WERI-Rb-1 (cell line): Measurements from ENCODE around the gene ITSN1.

Source experiments
- DNase-seq: peaks from one replicate; pipeline ENCODE4 v3.0.0-alpha.2; 2020
- H3K27ac ChIP-seq: fragments of 250-450 bp; sonication (Bioruptor Pico); 2 replicates; pipeline ENCODE4 v1.5.1; 2020; ENCODE audit warnings: mild to moderate bottlenecking, moderate library complexity
- H3K27me3 ChIP-seq: fragments of 250-450 bp; sonication (Bioruptor Pico); 2 replicates; pipeline ENCODE4 v1.5.1; 2021; ENCODE audit warnings: mild to moderate bottlenecking, low read depth, moderate library complexity; ENCODE audit not compliant: insufficient read depth, severe bottlenecking
- H3K36me3 ChIP-seq: fragments of 250-450 bp; sonication (Bioruptor Pico); 2 replicates; pipeline ENCODE4 v1.5.1; 2020; ENCODE audit warnings: mild to moderate bottlenecking, moderate library complexity
- H3K4me3 ChIP-seq: 2 replicates; pipeline ENCODE4 v1.5.1; 2011; ENCODE audit warnings: low read depth, mild to moderate bottlenecking, control low read depth, low read length
- H3K9me3 ChIP-seq: fragments of 250-450 bp; sonication (Bioruptor Pico); 2 replicates; pipeline ENCODE4 v1.5.1; 2021; ENCODE audit warnings: mild to moderate bottlenecking, moderate library complexity; ENCODE audit not compliant: severe bottlenecking
- CTCF ChIP-seq: IDR thresholded peaks from 2 replicates; pipeline ENCODE4 v1.5.1; 2011; ENCODE audit warnings: low read depth, mild to moderate bottlenecking, control low read depth, inconsistent platforms, low read length

Gene ITSN1

DNA sequence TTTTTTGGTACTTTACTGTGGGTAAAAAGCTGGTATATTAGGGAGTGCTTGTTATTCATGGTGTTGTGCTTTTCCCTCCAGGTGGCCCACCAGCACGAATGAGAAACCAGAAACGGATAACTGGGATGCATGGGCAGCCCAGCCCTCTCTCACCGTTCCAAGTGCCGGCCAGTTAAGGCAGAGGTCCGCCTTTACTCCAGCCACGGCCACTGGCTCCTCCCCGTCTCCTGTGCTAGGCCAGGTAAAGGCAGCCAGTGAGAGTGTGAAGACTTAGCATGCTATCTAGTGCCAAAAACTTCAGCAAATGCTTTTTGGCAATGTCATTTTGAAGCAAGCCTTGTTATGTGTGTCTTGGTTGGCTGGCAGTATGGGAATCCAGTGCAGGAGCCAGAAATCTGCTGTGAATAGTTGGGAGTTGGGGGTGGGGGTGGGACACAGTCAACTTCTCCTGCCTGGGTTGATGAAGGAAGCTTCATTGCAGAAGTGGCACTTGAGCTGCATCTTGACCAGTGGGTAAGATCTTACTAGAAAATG lies 171.6 kb downstream of the ITSN1 start:
- H3K4me3 ChIP-seq, result no peak overlapping the region
- no peaks in the 10 kb centered on the region for H3K9me3 ChIP-seq
- DNase-seq, result no peak
- no peaks in the 10 kb centered on the region for H3K27me3 ChIP-seq
- no peak for TF ChIP-seq CTCF
- peaks cover 40% of the 10 kb centered on the region for H3K36me3 ChIP-seq
- no peak overlapping the region for H3K27ac ChIP-seq

- DNase-seq, result no peak
Measured at GRCh38 chr21:33815143-33815707, 172.9 kb downstream of the ITSN1 start.

DNA sequence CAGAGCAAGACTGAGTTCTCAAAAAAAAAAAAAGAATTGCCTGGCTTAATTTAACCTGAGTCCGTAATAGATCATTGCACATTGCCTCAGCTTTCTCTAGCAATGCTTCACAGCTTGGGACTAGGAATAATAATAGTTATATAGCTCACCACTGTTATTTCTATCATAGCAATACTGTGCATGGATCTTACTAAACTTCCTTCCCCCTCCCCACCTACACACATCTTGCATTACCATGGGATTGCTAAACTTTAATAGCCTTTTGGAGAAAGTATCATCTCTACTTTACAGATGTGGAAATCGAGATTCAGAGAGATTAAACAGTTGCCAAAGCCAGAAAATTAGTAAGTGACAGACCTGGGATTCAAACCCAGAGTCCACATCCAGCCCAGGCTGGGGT lies 173.9 kb downstream of the ITSN1 start:
- Histone ChIP-seq H3K27me3 (no peaks in the 10 kb centered on the region), H3K36me3 (peaks cover 49% of the 10 kb centered on the region), H3K4me3 (no peak overlapping the region), H3K27ac (no peak overlapping the region), H3K9me3 (no peaks in the 10 kb centered on the region)
- TF ChIP-seq CTCF, result no peak
- DNase-seq, result no peak

More at GRCh38 chr21:33815143-33815707, 172.9 kb downstream of the ITSN1 start:
- Histone ChIP-seq H3K4me3 (no peak overlapping the region), H3K27ac (no peak overlapping the region), H3K27me3 (no peaks in the 10 kb centered on the region), H3K9me3 (no peaks in the 10 kb centered on the region), H3K36me3 (peaks cover 45% of the 10 kb centered on the region)
- TF ChIP-seq CTCF, result no peak

- no peak for DNase-seq
- Histone ChIP-seq H3K4me3 (no peak overlapping the region), H3K27ac (no peak overlapping the region), H3K27me3 (no peaks in the 10 kb centered on the region), H3K9me3 (no peaks in the 10 kb centered on the region), H3K36me3 (peaks cover 55% of the 10 kb centered on the region)
- no peak for TF ChIP-seq CTCF
Measured at GRCh38 chr21:33817138-33817537, 174.8 kb downstream of the ITSN1 start.

- H3K27ac ChIP-seq, result no peak overlapping the region
- no peaks in the 10 kb centered on the region for H3K9me3 ChIP-seq
- no peak overlapping the region for H3K4me3 ChIP-seq
- TF ChIP-seq CTCF, result no peak
- peaks cover 55% of the 10 kb centered on the region for H3K36me3 ChIP-seq
- H3K27me3 ChIP-seq, result no peaks in the 10 kb centered on the region
- DNase-seq, result no peak
Measured at GRCh38 chr21:33817663-33818451, 175.6 kb downstream of the ITSN1 start.
